Measurements from ENCODE around the gene VPS50.
"Not testable (repeated sequence)": the region's sequence is repeated elsewhere in the genome, so short reads cannot be mapped to it uniquely, and the experiment has no call there.

VPS50 gene

GRCh38 chr7:93337052-93337451, 104.9 kb downstream of the VPS50 start:
- DNase-seq = no peak

- DNase-seq = not testable (repeated sequence)
Observed at GRCh38 chr7:93342178-93342577, 110.0 kb downstream of the VPS50 start.

GRCh38 chr7:93350338-93350737, 118.2 kb downstream of the VPS50 start:
- DNase-seq = no peak

- no peak for DNase-seq
Observed at GRCh38 chr7:93352881-93353280, 120.7 kb downstream of the VPS50 start.

GRCh38 chr7:93354815-93355214, 122.6 kb downstream of the VPS50 start:
- no peak for DNase-seq

- no peak for DNase-seq
Observed at GRCh38 chr7:93359520-93360198, 127.5 kb downstream of the VPS50 start.

GRCh38 chr7:93361853-93362252, 129.7 kb downstream of the VPS50 start:
- DNase-seq = no peak

GRCh38 chr7:93364806-93365205, 132.6 kb downstream of the VPS50 start:
- no peak for DNase-seq

- no peak for DNase-seq
Observed at GRCh38 chr7:93365341-93365740, 133.2 kb downstream of the VPS50 start.

GRCh38 chr7:93366816-93367215, 134.7 kb downstream of the VPS50 start:
- DNase-seq = no peak

- no peak for DNase-seq
Observed at GRCh38 chr7:93367254-93367653, 135.1 kb downstream of the VPS50 start.

GRCh38 chr7:93370937-93371336, 138.8 kb downstream of the VPS50 start:
- not testable (repeated sequence) for DNase-seq

- DNase-seq = no peak
Observed at GRCh38 chr7:93373537-93373936, 141.4 kb downstream of the VPS50 start.

GRCh38 chr7:93374345-93374940, 142.3 kb downstream of the VPS50 start:
- no peak for DNase-seq

- no peak for DNase-seq
Observed at GRCh38 chr7:93375603-93376002, 143.4 kb downstream of the VPS50 start.

GRCh38 chr7:93378131-93378760, 146.1 kb downstream of the VPS50 start:
- DNase-seq = no peak

- no peak for DNase-seq
Observed at GRCh38 chr7:93382362-93382761, 150.2 kb downstream of the VPS50 start.

GRCh38 chr7:93390660-93391059, 158.5 kb downstream of the VPS50 start:
- no peak for DNase-seq

GRCh38 chr7:93392984-93393383, 160.8 kb downstream of the VPS50 start:
- no peak for DNase-seq

GRCh38 chr7:93399642-93400041, 167.5 kb downstream of the VPS50 start:
- DNase-seq = no peak

GRCh38 chr7:93402944-93403343, 170.8 kb downstream of the VPS50 start:
- no peak for DNase-seq

- no peak for DNase-seq
Observed at GRCh38 chr7:93407239-93407638, 175.1 kb downstream of the VPS50 start.

GRCh38 chr7:93409324-93409723, 177.2 kb downstream of the VPS50 start:
- DNase-seq = no peak

All from activated T-cell treated with anti-CD3 and anti-CD28 coated beads, Interleukin-2, amount 50 U/mL, for 1 hour (primary cell).